Activated naive CD4-positive, alpha-beta T cell (primary cell): ENCODE data around the gene SYTL3.

Experiments
- DNase-seq, 4 experiments: peaks; one replicate each; lab custom pipeline; 2025; lab: John Stamatoyannopoulos, UW

SYTL3 gene

DNA sequence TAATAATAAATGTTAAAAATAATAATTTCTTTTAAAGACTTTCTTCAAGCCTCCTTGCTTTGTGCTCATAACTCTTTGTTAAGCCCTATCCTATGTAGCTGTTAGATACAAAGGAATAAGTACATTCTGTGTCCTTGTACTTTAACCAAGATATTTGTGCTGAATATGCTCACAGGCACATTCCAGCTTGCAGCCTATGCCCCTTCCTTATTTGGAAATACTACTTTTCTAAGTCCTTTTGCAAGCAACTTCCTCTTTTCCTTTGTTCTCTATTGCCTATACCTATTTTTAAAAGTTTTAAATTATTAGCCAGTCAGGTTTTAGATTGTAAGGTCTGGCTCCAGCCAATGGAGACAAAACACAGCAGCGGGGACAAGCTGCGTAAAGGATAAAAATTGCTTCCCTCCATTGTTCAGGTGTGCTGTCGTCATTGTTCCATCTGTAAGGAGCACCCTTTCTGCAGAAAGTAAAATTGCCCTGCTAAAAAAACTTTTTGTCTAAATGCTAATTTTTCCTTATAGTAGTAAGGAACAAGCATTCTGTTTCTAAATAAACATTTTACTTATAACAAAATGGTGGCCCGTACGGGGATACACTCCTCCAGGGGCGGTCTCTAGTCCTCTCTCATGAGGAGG, 80.2 kb downstream of the SYTL3 start:
- DNase-seq: no peak

DNA sequence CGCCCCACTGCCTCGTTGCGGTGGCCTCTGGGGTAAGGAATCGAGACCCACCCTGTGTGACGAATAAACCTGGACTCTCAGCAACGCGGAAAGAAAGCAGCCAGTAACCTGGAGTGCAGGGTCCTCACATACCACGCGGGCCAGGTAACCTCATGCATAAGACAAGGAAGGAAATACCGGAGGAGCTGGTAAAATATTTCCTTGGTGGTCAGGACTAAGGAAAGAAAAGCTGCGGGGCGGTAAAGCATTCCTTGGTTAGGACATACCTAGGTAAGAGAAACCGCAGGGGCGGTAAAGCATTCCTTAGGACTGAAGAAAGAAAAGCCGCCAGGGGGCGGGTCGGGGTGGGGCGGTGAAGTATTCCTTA, 80.7 kb downstream of the SYTL3 start:
- no peak for DNase-seq

DNA sequence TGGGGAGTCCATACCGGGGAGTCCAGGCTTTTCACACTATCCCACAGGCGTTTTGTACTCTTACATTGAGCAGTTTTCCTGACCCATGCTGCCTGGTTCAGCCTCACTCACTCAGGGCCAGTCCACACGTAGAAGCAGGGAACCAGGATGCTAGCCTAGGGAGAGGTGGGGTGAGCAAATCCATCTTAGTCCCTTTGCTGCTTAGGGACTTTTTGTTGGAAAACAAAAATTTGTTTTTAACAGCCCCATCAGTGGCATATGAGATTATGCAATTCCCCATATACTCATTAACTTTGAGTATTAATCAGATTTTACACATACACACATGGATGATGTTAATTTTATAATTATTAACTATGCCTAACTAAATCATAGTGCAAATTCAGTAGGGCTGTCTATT, 85.2 kb downstream of the SYTL3 start:
- no peak for DNase-seq

DNA sequence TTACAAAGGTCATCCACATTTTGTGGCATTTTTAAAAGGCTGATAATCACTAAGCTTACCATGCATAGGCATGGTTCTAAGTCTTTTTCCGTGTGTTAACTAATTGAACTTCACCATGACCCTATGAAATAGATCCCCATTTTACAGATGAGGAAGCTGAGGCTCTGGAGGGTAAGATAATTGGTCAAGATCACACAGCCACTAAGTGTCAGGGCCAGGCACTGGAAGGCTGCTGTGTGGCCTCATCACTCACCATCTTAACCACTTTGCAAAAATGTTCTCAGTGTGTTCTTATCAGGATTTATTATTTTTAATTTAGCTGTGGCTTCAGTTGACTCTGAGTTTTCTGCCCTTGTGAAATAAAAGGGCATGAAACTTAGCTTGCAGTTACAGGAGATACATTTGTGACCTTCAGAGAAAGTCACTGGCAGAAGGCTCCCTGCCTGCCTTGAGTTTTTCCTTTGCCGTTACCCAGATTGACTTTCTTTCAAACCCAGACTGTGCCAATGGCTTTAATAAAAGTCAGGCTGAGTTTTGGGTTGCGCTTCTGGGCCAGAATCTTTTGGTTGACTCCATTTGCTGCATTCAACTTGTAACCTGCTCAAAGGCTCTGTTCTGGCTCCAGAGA, 87.3 kb downstream of the SYTL3 start:
- no peak for DNase-seq

DNA sequence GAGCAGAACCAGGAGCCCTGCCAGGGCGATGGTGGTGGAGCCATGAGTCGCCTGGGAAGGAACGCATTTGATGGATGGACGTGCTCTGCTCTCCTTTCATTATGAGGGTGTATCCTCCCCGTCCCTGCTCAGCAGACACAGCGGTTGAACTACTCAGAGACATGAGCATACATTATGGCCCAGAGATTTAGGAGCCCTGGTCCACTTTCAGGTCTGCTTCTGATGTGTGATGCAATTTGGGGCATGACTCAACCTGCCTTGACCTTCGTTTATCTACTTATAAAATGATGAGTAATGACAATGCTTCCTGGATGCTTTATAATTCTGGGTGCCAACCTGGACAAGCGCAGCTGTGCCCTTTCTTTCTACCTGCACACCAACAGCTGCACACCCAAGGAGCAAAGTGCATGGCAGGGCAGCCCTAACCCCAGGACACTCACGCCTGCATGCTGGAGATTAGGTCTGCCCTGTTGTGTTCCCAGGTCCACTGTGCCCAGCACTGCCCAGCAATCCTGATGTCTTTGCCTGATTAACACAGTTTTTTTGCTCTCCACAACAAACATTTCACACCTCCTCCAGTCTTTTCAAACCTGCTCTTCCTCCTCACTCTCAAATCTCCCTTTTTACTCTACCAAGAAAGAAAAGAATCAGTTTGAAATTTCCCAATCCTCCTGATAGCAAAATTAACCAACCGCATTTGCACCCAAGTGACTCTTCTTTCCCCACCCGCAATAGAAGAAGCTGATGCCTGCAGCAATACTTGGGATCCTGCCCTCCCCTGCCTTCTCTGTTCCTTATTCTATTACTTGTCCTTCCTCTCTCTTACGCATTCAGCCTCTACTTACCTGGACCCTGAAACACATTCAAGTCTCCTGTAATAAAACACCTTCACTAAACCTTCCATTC, 88.1 kb downstream of the SYTL3 start:
- no peak for DNase-seq

DNA sequence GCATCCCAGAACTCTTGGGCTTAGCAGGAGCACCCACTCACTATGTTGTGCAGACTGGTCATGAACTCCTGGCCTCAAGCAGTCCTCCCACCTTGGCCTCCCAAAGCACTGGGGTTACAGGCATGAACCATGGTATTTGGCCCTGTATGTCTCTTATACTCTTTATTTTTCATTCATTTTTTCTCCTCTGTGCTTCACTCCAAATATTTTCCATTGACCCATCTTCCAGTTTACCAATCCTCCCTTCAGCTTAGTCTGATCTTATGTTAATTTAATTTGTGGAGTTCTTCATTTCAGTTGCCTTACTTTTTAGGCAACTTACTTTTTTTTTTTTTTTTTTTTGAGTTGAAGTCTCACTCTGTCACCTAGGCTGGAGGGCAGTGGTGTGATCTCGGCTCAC, 89.8 kb downstream of the SYTL3 start:
- DNase-seq: no peak

DNA sequence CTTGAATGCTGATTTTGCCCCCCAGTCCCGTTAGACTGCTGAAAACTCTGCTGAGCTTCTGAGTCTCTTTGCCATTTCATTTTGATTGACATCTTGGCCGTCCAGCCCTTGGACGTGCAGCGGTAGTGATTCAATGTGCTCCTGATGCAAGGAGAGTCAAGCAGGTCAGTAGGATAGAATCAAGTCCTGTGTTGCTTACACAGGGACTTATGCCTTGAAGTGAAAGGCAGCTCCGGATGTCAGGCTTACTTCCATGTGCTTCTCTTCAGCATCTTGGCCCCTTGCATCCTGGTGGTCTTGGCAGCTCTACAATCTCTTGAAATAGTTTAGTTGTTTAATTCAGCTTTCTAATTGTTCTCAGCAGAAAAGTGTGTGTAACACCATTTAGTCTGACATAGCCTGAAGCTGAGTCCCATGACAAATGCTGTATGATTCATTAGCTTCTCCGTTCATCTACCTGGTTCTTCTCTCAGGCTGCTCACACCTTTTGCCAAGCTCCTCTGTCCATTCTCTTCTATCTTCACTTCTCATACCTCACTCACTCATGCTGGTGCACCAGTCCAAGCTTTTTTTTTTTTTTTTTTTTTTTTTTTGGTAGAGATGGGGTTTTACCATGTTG, 93.3 kb downstream of the SYTL3 start:
- DNase-seq: no peak

DNA sequence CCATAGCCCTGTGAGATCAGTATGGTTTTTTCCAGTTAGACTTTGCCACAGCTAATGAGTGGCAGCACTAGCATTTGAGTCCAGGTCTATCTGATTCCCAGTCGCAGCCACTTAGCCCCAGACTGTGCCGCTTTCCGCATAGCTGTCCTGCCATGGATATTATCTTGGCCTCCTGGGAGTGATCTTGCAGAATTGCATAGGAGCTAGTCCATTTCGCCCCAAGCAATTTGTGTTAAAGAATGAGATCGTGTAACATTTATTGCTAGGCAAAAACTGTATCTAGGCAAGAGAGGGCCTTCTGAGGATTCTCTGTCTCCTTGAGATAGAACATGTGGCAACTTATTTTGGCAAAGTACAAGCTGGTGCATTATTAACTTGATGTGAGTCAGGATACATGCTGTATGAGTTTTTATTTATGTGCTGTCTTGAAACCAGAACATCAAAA, 95.2 kb downstream of the SYTL3 start:
- no peak for DNase-seq

DNA sequence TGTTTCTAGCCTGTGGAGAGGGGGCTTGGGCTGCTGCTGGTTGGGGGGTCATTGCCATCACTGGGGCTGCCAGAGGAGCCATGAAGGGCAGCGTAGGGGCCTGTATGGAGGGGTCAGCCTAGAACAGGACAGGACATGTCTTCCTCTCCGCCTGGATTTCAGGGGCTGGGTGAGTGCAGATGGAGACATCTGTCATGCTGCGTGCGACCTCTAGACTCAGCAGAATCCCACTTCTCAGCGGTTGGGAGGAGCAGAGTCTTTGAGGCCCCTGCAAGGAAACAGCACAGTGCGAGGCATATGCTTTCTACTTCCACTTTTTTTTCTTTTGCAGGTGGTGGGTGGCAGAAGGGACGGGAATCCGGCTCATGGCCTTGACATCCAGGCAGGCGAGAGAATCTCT, 101.4 kb downstream of the SYTL3 start:
- DNase-seq: no peak

DNA sequence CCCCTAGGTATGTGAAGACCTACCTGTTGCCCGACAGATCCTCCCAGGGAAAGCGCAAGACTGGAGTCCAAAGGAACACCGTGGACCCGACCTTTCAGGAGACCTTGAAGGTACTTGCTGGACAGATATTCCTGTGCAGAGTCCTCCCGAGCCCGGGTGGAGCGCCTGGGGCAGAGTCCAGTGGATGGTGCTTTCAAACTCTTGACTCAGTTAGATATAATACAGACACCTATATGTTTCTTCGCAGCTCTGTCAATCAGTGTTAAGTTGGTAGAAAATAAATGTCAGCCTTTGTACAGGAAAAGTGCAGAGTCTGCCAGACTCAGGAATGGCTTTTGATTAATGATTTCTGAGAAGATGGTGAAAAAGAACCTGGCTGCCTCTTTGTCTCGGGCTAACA, 102.1 kb downstream of the SYTL3 start:
- no peak for DNase-seq

DNA sequence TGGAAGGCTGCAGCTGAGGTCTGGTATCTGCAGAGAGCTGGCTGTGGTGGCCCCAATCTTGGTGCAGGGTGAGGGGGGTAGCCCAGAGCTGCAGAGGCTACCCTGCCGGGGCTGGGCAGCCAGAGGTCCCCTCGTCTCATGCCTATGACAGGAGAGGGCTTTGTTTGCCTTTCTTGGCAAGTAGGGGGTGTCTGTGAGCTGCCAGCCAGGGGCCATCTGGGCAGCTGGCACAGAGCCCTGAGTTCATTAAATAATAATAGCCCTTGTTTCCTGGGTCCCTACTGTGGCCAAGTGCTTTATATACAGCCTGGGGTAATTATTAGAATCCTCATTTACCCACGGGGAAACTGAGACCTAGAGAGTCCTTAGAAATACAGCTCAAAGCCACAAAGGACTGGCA, 102.8 kb downstream of the SYTL3 start:
- no peak for DNase-seq

DNA sequence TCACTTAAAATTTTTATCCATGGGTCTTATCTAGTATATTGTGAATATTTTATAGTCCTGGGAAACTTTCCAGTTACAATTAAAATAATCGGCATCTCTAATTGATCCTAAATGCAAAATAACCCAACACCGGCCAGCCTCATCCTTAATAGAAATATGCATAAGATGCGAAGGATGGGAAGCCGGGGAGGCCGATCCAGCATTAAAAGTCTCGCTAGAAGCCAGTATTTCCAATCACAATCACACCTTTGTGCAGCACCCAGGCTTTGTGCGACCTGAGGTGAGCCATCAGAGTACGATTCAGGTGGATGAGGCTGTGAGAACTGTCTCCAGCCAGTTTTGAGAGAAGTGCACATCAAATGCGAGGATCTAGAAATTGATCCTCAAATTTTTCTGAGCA, 104.0 kb downstream of the SYTL3 start:
- no peak for DNase-seq

DNA sequence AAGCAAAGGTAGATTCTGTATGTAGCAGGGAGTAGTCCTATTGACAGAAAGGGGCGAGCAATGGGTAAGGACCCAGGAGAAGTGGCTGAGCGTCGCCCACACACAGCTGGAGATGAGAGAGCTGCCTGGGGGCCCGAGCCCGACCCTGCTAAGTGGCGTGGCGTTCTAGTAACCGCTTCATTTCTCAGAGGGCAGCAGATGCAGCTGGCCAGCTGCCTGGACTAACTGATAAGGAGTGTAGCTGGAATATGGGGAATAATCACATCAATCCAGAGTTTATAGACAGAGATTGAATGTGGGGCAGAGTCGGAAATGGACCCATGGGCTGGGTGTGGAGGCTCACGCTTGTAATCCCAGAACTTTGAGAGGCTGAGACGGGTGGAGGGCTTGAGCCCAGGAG, 104.9 kb downstream of the SYTL3 start:
- no peak for DNase-seq

DNA sequence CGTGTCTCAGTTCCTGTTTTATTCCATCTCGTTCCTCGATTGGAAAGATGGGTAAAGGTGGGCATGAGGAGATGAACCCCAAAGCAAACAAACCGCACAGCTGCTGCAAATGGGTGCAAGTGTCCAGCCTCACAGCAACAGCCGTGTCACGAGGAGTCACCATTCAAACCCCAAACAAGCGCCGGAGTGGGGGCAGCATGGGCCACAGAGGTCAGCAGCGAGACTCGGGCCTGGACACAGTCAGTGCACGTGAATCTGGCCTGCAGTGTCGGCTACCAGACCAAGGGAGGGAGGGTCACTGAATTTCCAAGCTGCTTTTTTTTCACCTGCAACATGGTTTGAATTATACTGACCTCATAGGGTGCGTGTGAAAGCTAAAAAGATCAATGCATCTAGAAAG, 105.8 kb downstream of the SYTL3 start:
- no peak for DNase-seq

DNA sequence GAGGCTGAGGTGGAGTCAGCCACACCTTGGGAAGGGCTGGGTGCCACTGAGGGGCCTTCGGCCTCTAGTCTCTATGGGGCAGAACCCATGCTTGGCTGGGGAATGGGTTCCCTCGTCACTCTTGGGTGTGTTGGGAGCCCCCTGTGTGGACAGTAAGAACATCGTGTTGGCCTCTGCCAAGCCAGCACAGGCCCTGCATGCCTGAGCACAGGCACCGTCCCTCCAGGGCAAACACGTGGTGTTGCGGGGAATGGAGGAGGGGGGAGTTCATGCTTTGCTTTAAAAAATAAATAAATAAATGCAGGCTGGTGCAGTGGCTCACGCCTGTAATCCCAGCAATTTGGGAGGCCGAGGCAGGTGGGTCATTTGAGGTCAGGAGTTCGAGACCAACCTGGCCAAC, 106.3 kb downstream of the SYTL3 start:
- no peak for DNase-seq

DNA sequence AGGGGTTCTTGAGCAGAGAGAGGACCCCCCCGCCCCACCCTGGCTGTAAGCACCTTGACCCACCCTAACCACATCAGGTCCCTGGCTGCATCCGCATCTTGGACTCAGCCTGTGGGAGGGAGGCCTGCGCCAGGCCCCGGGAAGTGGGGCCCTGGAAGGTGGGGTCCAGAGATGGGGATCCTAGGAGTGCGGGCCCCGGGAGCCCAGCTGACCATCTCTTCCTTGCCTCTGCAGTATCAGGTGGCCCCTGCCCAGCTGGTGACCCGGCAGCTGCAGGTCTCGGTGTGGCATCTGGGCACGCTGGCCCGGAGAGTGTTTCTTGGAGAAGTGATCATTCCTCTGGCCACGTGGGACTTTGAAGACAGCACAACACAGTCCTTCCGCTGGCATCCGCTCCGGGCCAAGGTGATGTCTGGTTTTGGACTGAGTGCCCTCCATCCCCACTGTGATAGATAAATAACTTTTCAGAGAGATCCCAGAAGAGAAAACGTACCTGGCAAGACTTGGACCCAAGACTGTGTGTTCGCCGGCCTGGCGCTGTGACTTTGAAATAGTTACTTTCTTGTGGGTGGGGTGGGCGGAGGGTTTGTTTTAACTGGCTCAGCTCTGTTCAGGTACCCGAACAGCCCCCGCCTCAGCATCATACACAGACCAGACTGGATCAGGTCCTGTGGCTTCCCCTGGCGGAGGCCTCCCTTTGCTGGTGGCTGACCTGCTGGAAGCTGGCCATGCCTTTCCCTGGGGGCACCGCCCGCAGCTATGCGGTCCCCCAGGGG, 107.3 kb downstream of the SYTL3 start:
- DNase-seq: no peak

DNA sequence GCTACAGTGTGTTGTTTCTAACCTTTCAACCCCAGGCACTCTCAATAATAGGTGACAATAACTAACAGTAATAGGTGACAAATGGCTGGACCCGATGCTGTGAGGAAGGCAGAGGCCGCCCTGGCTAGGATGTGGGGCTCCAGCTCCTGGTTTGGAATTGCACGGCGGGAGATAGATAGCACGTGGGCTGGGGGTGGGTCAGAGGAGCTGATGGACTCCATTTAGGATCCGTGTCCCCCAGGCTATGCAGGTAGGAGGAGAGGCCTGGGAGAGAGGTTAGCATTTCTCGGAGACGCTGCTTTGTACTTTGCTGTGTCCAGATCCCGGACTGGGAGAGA, 107.9 kb downstream of the SYTL3 start:
- DNase-seq: no peak

DNA sequence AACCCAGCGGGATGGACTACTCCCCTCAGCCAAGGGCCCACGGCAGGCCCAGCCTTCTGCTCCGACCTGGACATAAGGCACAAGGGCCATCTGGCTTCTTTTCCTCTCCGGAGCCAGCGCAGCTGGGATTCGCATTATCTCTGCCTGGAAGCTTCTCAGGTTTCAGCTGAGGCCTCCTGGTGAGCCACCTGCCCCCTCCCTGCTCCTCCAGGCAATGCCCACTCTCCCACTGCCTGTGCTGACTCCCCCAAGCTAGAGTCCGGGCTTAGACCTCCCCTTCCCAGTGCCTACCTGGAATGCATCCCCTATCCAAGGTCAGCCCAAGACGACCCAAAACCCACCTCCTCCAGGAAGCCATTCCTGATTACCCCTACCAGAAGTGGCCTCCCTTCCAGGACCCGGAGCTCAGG, 108.6 kb downstream of the SYTL3 start:
- no peak for DNase-seq

DNA sequence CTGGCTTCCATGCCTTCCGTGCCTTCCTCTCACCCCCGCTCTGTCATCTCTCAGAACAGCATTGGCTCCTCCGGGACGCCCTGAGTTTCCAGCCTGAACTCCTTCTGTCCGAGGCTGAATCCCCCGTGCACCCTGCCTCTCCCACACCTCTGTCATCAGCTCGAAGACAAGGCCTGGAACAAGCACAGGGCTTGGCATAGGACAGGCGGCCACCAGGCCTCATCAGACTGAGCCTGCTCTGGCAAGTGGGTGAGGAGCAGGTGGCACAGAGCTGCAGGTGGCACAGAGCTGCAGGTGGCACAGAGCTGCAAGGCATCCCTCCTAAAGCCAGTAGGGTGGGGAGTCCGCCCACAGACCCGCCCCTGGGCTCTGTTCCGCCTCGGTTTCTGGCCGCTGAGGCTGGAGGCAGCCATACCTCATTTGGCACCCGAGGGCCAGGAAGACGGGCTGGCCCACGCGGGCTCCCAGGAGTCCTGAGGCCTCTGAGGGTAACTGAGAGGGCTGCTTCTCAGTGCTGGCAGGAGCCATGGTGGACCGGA, 109.2 kb downstream of the SYTL3 start:
- DNase-seq: no peak

DNA sequence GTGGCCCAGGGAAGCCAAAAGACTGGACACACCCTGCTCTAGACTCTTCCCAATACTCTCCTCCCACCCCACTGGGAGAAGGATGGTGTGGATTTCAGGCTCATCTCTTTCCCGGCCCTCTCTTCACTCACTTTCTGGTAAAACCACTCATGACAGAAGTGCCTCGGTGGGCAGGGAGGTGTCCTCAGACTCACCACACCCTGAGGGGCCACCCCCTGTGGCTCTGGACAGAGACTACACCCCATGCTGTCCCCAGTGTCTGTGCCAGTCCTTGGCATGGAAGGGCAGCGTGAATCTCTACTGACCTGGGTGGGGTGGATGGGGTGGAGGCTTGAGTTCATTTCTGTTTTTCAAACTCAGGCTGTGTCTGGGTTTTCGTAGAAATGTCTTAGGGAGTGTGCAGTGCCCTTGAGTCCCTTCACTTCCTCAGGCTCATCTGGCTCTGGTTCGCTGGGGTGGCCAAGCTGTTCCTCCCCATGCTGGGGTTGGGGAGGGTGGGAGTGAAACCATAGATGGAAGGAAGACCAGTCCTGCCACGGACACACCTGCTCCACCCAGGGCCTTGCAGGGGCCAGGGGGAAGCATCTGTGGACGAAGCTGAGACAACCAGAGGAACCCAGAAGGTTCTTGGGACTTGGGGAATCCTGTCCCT, 110.2 kb downstream of the SYTL3 start:
- no peak for DNase-seq

DNA sequence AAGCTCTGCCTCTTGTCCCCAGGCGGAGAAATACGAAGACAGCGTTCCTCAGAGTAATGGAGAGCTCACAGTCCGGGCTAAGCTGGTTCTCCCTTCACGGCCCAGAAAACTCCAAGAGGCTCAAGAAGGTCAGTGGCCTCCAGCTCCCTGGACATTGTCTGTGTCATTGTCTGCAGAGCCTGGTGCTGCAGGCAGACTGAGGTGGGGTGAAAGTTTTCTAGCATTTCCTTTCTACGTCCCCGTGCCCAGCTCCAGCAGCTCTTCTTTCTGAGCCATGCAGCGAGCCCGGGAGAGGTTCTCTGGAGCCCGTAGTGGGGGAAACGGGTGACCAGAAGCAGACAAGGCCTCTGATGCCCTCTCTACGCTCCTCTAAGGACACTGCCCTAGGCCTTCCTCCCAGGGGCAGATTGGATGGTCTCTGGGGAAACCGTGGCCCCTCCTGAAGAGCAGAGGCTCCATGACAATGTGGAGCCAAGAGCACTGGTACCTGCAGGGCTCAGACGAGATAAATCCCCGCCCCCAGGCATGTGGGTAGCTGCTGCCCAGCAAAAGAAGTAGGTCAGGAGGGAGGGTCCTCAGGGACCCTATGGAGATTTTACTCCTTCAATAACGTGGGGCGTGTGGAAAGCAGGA, 110.9 kb downstream of the SYTL3 start:
- DNase-seq: no peak
